ENCODE results near the gene FAM222A. TPM values are rescaled to one million over a fixed set of nuclear protein-coding genes. Genes with fewer than 3 reads are reported as not detected.

Gene FAM222A
- 0.50 and 0.93 TPM in 2 replicates for total RNA-seq

DNA sequence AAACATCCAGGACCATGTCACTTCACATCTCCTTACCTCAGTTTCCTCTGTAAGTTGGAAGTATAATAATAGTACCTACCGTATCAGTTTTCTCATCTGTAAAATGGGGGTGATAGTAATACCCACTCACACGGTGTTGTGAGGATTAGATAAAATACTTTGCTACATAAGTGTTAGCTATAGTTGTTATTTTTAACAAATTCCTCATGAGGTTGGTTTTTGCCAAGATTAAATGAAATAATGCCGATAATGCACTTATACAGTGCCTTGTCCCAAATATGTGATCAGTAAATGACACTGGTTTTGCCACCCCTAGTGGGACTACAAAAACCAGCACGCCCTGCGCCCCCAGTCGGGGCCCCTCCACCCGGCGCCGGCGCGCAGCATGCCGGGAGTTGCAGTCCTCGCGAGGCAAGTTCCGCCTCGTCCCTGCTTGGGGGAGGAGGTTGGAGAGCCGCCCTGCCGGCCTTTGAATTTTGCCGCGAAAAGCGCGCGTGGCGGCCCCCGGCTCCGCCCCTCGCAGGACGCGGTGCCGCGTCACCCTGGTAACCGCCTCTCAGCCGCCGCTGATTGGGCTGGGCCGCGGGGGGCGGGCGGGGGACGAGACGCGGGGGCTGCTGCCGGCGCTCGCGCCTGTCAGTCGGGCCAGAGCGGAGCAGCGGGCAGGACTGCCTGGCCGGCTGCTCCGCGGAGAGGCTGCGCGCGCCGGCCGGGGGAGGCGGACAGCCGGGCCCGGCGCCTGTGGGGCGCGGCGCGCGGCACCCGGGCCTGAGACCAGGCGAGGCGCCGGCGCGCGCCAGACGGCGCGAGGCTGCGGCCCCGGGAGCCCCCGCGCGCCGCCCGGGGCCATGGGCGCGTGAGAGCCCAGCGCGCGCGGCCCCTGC, at the start of gene FAM222A:
FAM222A (plus strand) TSS at position 639 of the 884 bp plus-strand sequence. CDS start 30,322 bp downstream, outside the sequence.

Other genes with a start within 250 kb of the FAM222A start
- 126 and 135 TPM in 2 replicates for gene KCTD10, start 236.5 kb upstream of the FAM222A start, total RNA-seq
- gene UBE3B, start 236.2 kb upstream of the FAM222A start, total RNA-seq: 49.7 and 50.9 TPM in 2 replicates
- gene MMAB, start 140.3 kb upstream of the FAM222A start, total RNA-seq: 21.0 and 36.6 TPM in 2 replicates
- gene MVK, start 140.0 kb upstream of the FAM222A start, total RNA-seq: 16.8 and 28.4 TPM in 2 replicates
- gene TRPV4, start 119.6 kb downstream of the FAM222A start, total RNA-seq: 0.80 and 1.7 TPM in 2 replicates
- gene GLTP, start 166.7 kb downstream of the FAM222A start, total RNA-seq: 78.3 and 85.6 TPM in 2 replicates
- gene TCHP, start 186.4 kb downstream of the FAM222A start, total RNA-seq: 15.0 and 16.2 TPM in 2 replicates

Data from thoracic aorta endothelial cell (primary cell).